Left forelimb (tissue), 1 donor: Measurements from ENCODE around the gene LMO1.

Experiments used
- DNase-seq: peaks from one replicate; pipeline ENCODE4 v3.0.0-alpha.2; 2018; ENCODE audit warnings: low spot score

The LMO1 gene

DNA sequence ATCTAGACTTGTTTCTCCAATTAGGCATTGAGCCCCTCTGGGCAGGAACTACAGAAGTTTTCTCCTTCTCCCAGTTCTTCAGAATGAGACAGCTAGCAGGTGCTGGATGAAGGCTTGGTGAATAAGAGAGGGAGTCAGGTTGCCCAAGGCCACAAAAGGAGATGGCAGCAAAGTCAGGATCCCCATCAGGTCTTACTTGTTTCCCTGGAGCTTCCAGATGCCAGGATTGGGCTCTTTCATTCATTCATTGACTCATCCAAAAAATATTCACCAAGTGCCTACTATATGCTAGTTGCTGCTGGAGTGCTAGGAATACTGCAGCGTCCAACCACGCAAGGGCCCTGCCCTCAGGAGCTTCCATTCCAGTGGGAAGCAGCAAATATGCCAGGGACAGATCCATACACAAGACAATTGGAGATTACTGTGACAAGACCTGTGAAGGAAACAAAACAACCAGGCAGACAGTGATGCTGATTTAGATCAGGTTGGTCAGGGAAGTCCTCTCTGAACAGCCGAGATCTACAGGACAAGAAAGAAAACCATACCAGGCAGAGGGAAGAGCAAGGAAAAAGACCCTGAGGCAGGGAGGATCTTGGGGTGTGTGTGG is 24.6 kb upstream of the LMO1 start:
- no peak for DNase-seq

GRCh38 chr11:8287703-8288102 is 24.0 kb upstream of the LMO1 start:
- no peak for DNase-seq

GRCh38 chr11:8287297-8287696 is 23.6 kb upstream of the LMO1 start:
- DNase-seq: no peak

GRCh38 chr11:8286886-8287285 is 23.2 kb upstream of the LMO1 start:
- DNase-seq: no peak

DNA sequence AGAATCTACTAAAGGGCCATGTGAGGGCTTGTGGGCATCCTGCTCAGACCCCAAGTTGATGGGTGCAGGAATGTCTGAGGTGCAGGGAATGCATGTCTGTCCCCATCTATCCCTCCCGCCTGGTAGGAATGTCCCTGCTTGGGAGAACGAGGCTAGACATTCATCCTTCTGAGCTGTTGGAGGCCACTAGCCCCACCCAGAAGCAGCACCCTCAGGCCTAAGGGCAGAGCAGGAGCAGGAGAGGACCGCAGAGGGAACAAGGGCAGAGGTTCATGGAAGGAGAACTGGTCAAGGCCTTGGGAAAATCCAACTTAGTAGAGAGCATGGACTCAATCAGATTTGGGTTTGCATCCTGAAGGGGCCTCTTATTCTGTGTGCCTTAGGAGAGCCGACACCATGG is 22.1 kb upstream of the LMO1 start:
- no peak for DNase-seq

DNA sequence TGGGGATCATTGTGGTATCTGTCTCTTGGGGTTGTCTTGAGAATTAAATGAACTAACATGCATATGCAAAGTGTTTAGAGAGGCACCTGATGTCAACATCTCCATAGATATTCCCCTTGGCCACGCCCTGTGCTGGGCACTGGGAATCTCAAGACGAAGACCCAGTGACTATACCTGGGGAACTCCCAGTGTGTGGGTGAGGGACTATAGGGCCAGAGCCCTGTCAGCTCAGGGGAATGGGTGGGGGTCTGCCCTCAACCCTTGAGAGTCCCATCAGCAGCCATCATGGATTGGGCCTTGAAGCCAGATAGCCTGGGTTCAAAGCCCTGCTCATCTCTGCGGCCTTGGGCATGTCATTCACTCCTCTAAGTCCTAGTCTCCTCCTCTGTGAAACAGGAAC is 21.6 kb upstream of the LMO1 start:
- DNase-seq: no peak

GRCh38 chr11:8283465-8284230 is 20.0 kb upstream of the LMO1 start:
- DNase-seq: no peak

DNA sequence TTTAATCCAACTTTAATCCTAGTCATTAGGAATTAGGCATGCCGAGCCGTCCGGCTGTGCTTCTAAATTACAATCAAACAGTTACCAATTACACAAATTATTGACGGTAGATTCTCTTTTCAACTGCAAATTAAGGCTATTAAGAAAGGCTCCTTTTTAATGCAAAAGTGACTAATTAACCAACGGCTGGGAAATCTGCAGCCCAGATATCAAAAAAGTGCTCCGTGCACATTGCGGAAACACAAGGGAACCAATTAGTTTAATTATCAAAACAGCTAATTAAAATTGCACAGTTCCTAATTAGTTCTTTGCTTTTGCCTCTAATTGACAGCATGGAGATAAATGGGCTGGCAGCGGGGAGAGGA is 19.4 kb upstream of the LMO1 start:
- DNase-seq: no peak

DNA sequence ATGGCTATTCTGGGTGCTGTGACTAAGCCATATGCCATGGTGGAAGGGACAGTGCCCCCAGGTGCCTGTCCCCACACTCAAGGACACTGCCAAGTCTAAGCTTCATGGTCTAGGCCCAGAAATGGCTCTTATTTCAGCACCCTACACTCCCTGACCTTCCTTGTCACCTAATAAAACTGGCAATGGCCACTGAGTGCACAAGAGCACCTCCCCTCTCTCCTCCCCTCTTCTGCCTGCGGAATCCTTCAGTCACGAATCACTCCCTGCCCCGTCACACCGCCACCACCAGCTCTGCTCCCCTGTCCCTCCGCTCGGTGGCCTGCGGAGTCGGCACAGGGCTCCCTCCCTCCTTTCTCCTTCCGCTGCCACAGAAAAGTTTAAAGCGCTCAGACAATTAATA is 19.0 kb upstream of the LMO1 start:
- no peak for DNase-seq

DNA sequence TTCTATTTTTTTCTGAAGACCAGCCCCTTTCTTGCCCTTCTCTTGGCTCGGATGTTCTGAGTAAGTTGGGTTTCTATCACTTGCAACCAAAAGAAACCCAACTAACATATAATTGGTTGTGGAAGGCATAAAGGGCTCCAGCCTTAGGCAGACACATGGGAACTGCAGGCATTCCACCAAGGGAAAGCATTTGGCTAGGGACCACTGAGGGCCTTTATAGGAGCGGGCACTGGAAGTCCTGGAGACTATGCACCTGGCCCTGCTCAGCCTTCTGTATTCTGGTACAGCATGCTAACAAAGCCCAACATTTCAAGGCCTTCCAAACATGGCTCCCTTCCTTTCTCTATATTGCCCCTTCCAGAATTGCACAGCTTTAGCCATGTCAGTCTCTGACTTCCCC is 17.6 kb upstream of the LMO1 start:
- DNase-seq: peak; percentile 48

GRCh38 chr11:8277691-8278090 is 14.0 kb upstream of the LMO1 start:
- peak; percentile 61 for DNase-seq

GRCh38 chr11:8276528-8276927 is 12.8 kb upstream of the LMO1 start:
- no peak for DNase-seq

- DNase-seq: no peak
Observed at GRCh38 chr11:8273287-8273686, 9.6 kb upstream of the LMO1 start.

DNA sequence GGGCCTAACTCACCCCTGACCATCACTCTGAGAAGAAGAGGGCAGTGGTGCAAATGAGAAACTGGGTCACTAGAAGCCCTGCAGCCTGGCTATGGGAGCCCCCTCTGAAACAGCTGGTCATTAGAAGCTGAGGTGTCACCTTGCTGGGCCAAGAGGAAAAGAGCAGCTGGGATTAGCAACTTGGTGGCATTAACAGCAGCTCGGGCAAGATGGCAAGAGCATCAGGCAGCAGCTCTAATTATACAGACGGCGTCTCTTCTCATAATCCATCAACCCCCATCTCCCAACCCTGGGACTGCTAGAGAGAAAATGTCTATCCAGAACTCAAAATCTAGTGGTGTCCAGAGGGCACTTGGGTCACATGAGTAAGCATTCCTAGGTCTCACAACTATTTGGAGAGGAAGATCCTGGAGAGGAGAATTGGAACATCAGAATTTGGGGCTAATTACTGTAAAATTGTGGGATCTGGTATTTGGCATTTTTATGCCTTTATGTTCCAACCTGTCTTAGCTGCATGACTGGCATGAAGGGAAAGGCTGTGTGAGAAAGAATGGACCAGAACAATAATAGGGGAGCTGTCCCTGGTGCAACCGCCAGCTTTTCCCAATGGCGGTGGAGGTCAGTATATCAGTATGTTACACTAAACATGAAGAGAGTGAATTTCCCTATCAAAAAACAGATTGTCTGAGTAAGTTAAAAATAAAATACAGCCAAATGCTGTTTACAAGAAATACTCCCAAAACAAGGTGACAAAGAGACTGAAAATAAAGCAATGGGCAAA is 7.6 kb upstream of the LMO1 start:
- peak; percentile 38 for DNase-seq

DNA sequence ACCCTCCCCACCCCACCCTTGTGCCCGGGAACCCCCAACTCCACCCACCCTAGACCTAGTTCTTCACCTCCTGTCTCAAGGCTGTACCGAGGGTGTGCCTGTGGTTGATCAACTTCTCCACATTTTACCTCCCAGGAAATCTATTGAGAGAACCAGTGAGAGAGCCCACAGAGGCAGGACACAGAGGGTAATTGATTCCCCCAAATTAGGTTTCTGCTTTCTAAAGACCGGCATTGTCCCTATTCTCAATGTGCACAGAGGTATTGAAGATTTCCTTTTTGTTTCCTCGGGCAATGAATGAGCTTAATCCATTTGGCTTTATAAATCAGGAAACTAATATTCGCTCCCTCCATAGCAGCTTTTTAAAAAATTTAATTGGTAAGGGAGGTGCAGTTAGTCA is 6.0 kb upstream of the LMO1 start:
- no peak for DNase-seq

GRCh38 chr11:8268530-8269400 is 5.1 kb upstream of the LMO1 start:
- DNase-seq: peak; percentile 53

GRCh38 chr11:8267831-8268529 is 4.3 kb upstream of the LMO1 start:
- DNase-seq: peak; percentile 62

- peak; percentile 30 for DNase-seq
Observed at GRCh38 chr11:8267280-8267679, 3.6 kb upstream of the LMO1 start.

DNA sequence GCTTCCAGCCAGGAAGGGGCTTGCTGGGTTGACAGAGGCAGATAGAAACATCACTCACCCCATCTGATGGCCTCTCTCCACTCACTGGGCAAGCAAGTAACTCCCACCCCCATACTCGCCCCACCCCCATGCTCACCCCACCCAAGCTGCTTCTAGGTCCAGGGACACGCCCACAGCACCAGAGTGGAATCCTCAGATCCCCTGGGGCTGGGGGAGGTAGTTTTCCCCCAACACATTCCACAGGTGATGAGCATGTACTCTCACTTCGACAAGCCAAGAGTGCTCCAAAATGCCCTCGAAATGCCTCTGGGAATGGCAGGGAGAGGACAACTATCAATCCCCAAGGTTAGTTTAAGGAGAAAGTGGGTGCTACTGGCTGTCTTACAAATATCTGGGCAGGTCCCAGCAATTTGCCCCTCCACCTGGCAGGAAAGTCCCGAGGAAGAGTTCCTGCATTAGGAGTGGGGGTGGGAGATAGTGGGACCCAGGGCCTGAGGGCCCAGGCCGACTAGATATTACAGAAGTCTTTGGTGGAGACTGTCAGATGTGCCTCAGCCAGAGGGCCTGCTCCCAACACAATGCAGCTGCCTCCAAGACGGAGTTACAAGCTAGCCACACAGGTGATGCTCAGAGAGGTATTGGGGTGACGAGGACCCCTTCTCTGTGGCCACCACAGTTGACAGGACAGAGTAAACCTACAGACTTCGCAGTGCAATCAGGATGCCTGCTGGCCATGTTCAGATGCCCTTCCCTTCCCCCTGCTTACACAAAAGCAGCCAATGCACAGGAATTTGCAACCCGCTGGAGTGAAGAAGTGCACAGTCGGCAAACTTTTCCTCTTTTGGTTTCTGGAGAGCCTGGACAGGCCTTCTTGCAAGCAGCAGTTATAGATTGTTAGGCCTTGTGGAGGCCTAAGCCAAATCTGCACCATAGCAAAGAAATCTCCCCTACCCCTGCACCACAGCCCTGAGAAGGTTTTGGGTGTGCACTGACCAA is 2.9 kb upstream of the LMO1 start:
- DNase-seq: peak; percentile 41

DNA sequence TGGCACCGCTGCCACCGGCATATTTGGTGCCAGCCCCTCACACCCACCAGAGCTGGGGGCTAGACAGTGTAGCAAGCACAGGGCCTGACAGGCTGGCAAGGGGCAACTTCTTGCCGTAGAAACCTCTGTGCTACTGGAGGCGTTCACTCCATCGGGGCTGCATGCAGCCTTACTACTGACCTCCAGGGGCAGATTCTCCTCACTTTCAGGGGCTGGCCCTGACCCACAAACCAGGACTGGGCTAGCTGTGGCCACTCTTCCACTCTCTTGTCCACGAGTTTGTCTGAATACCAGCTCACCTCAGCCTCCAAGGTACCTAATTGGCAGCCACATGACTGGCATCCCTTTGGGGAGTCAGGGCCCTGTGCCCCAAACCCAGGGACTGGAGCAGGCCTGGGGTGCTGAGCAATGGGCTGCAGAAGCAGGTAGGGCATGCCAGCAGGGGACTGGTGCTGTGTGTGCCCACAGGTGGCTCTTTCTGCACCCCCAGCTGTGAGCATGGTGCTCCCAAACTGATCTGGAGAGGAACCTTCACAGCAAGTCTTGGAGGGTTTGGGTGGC is 2.1 kb upstream of the LMO1 start:
- DNase-seq: peak; percentile 34
